NCI-H187 (cell line): Measurements from ENCODE around the gene GOLM1.

ENCODE experiments used
- DNase-seq, 2 experiments: peaks; one replicate each; lab custom pipeline; 2025; lab: John Stamatoyannopoulos, UW

The GOLM1 gene

GRCh38 chr9:85978496-85978895 lies 120.9 kb downstream of the GOLM1 start:
- DNase-seq: no peak
